Central memory CD8-positive, alpha-beta T cell (primary cell): Measurements from ENCODE around the gene ERP27.
A peak's percentile ranks its signal among the peaks of the same experiment; 100 is the strongest.

Source experiments
- ATAC-seq: fragments of 150-1000 bp; cut with Tn5 transposase; replicated peaks from 2 replicates; pipeline ENCODE4 v1.10.0; 2022; ENCODE audit warnings: mild to moderate bottlenecking, moderate FRiP score, moderate number of reproducible peaks; ENCODE audit not compliant: poor library complexity, severe bottlenecking; ENCODE audit errors: extremely low read depth
- DNase-seq, 2 donors: peaks; one replicate each; pipeline ENCODE4 v3.0.0; 2021; ENCODE audit warnings: low spot score in 2 of 2
- H3K27ac Mint-ChIP-seq: one replicate; pipeline ENCODE4 v1.8.0; 2022; ENCODE audit warnings: low read depth, mild to moderate bottlenecking, moderate library complexity, mixed read lengths
- H3K27me3 Mint-ChIP-seq: one replicate; pipeline ENCODE4 v1.8.0; 2022; ENCODE audit warnings: mixed read lengths
- H3K36me3 Mint-ChIP-seq: one replicate; pipeline ENCODE4 v1.8.0; 2022; ENCODE audit warnings: mild to moderate bottlenecking, moderate library complexity, mixed read lengths; ENCODE audit not compliant: insufficient read depth
- H3K4me1 Mint-ChIP-seq: one replicate; pipeline ENCODE4 v1.8.0; 2022; ENCODE audit warnings: mixed read lengths
- H3K4me3 Mint-ChIP-seq: one replicate; pipeline ENCODE4 v1.8.0; 2022; ENCODE audit warnings: mild to moderate bottlenecking, moderate library complexity, mixed read lengths
- H3K9me3 Mint-ChIP-seq: one replicate; pipeline ENCODE4 v1.8.0; 2022; ENCODE audit warnings: mixed read lengths

The ERP27 gene

DNA sequence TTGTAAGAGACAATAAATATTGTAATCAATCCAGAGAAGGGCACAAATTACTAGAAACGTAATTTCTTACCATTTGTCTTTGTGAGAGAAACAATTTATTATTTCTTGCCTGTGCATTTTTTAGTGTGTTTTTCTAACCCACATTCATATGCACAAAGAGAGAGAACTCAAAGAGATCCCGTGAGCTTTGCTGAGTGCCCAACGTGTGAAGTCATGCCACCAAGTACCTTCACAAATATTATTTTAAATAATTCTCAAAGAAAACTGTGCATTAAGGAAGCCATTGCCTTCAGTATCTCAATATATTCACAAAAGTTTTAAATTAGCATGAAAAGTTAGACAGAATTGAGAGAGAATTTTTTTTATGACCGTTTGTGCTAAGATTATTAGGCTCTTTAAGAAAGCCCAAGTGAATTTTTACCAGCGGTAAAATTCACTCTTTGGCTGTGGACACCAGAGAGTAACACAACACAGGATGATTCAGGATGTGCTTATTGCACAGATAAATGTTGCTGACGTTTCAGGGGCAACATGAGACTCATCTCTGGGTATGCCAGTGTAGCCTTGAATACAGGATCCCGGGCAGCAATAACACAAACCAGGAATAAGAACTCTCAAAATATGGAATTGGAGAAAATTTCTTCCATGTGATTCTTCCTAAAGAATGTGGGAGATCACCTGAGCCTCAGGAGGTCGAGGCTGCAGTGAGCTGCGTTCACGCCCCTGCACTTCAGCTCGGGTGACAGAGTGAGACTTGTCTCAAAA is 20.2 kb upstream of the ERP27 start:
- Mint-ChIP-seq H3K9me3 (no peaks in the 10 kb centered on the region), H3K4me1 (peaks cover 71% of the 10 kb centered on the region), H3K4me3 (peak overlapping the region; percentile 99), H3K27me3 (no peaks in the 10 kb centered on the region), H3K27ac (peak overlapping the region; percentile 100), H3K36me3 (peaks cover 61% of the 10 kb centered on the region)
- ATAC-seq (no peak), DNase-seq (no peak)

DNA sequence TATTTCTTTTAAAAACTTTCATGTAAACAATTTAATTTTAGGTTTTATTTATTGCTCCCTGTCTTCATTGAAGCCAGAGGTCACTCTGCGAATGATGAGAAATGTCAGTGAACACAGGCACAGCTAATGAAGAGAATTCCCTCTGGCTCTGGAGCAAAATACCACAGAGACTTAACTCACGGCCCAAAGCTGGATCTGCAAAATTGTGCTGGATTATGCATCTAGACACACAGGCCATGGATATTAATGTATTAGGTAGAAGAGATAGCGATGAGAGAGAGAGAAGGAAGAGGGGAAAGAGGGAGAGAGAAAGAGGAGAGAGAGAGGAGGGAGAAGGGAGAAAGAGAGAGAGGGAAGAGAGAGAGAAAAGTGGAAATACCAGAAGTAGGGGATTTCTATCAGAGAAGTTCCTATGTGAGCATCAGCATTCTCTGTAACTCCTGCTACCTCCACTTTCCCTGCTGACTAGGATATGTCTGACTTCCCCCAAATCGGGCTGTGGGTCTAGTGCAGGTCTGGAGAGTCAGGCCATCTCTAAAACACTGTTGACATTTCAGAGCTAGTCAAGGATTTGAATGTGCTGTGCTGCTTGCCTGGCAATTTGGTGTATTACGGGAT is 19.3 kb upstream of the ERP27 start:
- Mint-ChIP-seq H3K9me3 (no peaks in the 10 kb centered on the region), H3K4me3 (peak overlapping the region; percentile 99), H3K27ac (peak overlapping the region; percentile 100), H3K4me1 (peaks cover 71% of the 10 kb centered on the region), H3K27me3 (no peaks in the 10 kb centered on the region), H3K36me3 (peaks cover 65% of the 10 kb centered on the region)
- DNase-seq (no peak), ATAC-seq (no peak)

DNA sequence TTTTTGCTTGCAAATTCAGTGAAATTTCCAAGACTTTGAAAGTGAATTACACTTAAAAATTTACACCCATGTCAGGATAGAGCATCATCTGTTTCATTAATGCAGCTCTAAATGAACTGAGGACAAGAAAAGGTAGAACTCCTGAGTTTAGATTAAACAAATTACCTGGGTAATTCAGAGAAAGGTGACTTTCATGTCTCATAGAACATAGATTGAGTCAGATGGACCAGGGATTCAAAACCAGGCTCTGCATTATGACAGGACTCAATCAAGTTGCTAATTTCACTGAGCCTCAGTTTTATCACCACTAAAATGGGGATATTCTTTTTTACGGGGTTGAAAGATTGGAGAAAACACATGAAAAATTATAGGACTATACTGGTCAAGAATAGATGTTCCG is 18.6 kb upstream of the ERP27 start:
- no peak for ATAC-seq
- peak overlapping the region; percentile 99 for H3K4me3 Mint-ChIP-seq
- DNase-seq = no peak
- H3K27ac Mint-ChIP-seq = peak overlapping the region; percentile 100
- no peaks in the 10 kb centered on the region for H3K9me3 Mint-ChIP-seq
- no peaks in the 10 kb centered on the region for H3K27me3 Mint-ChIP-seq
- peaks cover 76% of the 10 kb centered on the region for H3K4me1 Mint-ChIP-seq
- H3K36me3 Mint-ChIP-seq = peaks cover 70% of the 10 kb centered on the region

DNA sequence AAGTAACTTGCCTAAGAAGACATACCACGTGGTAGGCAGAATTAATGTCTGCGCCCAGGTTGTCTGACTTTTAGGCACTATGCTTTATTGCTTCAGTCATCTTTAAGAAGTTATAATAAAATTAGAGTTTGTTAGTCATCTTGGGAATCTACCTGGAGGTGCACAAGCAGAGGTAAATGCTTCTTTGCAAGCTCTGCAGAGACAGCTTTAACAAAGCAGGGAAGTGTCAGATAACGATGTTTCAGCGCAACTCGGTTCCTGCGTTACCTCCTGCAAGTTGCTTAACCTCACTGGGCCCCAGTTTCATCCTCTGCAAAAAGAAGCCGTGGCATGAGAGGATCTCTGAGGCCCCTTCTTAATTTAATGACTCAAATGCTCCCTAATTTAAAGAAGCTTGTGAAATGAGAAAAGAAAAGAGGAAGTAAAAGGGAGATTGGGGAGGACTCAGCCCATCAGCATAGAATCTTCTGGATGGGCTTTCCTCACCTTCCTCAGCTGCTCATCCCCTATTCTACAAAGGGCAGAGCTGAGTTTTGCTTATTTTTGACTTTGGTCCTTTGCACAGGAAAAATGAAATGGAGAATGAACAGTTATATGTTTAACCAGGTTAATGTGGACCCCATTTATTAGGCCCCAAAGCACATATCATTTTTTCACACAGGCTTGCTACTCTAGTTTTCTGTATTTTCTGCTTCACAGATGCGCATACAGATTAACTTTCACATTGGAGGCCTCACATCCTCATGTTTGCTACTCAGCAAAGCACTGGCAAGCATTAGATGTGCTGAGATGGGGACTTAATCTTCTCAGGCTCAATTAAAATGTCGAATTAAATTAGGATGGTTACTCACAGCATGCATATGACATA is 17.9 kb upstream of the ERP27 start:
- peaks cover 76% of the 10 kb centered on the region for H3K4me1 Mint-ChIP-seq
- H3K27ac Mint-ChIP-seq = peak overlapping the region; percentile 100
- DNase-seq = no peak
- peak overlapping the region; percentile 99 for H3K4me3 Mint-ChIP-seq
- peaks cover 72% of the 10 kb centered on the region for H3K36me3 Mint-ChIP-seq
- no peaks in the 10 kb centered on the region for H3K27me3 Mint-ChIP-seq
- H3K9me3 Mint-ChIP-seq = no peaks in the 10 kb centered on the region
- no peak for ATAC-seq

DNA sequence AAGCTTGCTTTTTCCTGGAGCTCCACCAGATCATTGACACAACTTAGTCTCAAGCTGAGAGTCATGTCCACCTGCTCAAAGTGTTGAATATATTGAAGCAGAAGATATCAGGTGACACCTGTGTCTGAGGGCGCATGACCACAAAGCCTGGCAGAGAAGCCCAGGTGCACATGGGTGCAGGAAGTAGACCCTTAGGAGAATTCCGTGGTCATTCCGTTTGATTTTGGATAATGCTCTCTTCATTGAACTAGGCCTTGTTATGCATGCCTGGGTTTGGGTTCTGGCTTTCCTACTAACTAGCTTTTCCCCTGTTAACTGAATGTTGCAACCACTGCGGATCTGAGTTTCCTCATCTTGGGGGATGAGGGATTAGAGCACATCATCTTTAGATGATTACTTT is 15.9 kb upstream of the ERP27 start:
- peak overlapping the region; percentile 98 for H3K27ac Mint-ChIP-seq
- no peaks in the 10 kb centered on the region for H3K27me3 Mint-ChIP-seq
- ATAC-seq (no peak), DNase-seq (no peak)
- peak overlapping the region; percentile 79 for H3K4me3 Mint-ChIP-seq
- no peaks in the 10 kb centered on the region for H3K9me3 Mint-ChIP-seq
- H3K4me1 Mint-ChIP-seq = peaks cover 89% of the 10 kb centered on the region
- H3K36me3 Mint-ChIP-seq = peaks cover 70% of the 10 kb centered on the region

DNA sequence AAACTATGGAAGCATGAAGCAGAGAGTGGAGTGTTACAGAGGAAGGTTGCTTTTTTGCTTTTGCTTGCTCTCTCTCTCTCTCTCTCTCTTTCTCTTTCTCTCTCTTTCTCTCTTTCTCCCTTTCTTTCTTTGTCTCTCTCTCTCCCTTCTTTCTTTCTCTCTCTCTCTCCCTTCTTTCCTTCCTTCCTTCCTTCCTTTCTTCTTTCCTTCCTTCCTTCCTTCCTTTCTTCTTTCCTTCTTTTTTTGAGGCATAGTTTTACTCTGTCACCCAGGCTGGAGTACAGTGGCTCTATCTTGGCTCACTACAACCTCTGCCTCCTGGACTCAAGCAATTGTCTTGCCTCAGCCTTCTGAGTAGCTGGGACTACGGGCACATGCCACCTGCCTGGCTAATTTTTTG is 15.4 kb upstream of the ERP27 start:
- H3K4me1 Mint-ChIP-seq = peaks cover 89% of the 10 kb centered on the region
- H3K27me3 Mint-ChIP-seq = no peaks in the 10 kb centered on the region
- H3K9me3 Mint-ChIP-seq = no peaks in the 10 kb centered on the region
- H3K4me3 Mint-ChIP-seq = peak overlapping the region; percentile 79
- peaks cover 70% of the 10 kb centered on the region for H3K36me3 Mint-ChIP-seq
- DNase-seq (no peak), ATAC-seq (no peak)
- H3K27ac Mint-ChIP-seq = peak overlapping the region; percentile 98

DNA sequence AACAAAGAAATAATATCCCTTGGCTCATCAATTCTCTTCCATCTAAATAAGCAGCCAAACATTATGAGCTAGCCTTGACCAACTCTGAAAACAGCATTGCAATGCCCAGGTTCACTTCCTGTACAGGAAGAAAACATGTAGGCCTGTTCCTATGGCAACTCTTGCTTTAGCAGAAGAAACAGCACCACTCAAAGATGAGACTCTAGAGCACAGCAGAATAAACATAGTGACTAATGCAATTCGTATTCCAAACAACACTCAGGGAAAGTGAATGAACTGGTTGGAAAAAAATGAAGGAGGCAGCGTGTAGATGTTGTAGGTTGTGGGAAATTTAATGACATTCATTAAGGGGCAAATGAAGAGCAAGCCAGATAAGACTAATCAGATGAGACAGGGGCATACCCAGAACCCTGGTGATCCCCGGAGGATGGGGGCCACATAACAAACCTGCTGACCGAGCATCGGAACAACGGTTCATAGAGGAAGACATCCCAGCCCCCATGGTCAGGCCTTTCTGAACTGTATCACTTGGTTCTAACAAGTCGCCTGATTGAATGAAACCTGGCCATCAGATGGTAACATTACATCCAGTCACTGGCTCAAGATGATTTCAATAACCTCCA is 14.1 kb upstream of the ERP27 start:
- H3K27me3 Mint-ChIP-seq = no peaks in the 10 kb centered on the region
- no peaks in the 10 kb centered on the region for H3K9me3 Mint-ChIP-seq
- H3K27ac Mint-ChIP-seq = peak overlapping the region; percentile 98
- peak; percentile 71 for ATAC-seq
- DNase-seq = peak in 1 of 2 donors; percentile 52
- H3K4me3 Mint-ChIP-seq = peak overlapping the region; percentile 79
- H3K4me1 Mint-ChIP-seq = peaks cover 84% of the 10 kb centered on the region
- H3K36me3 Mint-ChIP-seq = peaks cover 69% of the 10 kb centered on the region

DNA sequence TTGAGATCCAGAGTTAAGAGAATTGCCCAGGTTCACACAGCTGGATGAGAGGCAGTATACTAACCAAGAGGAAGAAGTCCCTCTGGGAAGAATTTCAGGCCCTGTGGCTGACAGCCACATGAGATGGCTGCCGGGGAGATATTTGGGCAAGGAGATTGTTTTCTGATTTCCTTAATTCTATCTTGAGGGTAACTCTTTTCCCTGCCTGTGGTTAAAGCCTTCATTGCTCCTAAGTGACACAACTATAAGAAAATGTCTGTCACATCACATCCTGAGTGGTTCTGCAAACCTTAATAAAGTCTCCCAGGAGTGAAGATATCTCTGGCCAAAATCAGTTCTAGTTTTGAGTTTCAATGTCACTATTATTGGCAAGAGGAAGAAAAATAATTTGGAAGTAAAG is 13.5 kb upstream of the ERP27 start:
- no peaks in the 10 kb centered on the region for H3K9me3 Mint-ChIP-seq
- H3K27ac Mint-ChIP-seq = peak overlapping the region; percentile 98
- peaks cover 81% of the 10 kb centered on the region for H3K4me1 Mint-ChIP-seq
- no peak for DNase-seq
- no peaks in the 10 kb centered on the region for H3K27me3 Mint-ChIP-seq
- peaks cover 71% of the 10 kb centered on the region for H3K36me3 Mint-ChIP-seq
- H3K4me3 Mint-ChIP-seq = peak overlapping the region; percentile 79
- ATAC-seq = no peak

DNA sequence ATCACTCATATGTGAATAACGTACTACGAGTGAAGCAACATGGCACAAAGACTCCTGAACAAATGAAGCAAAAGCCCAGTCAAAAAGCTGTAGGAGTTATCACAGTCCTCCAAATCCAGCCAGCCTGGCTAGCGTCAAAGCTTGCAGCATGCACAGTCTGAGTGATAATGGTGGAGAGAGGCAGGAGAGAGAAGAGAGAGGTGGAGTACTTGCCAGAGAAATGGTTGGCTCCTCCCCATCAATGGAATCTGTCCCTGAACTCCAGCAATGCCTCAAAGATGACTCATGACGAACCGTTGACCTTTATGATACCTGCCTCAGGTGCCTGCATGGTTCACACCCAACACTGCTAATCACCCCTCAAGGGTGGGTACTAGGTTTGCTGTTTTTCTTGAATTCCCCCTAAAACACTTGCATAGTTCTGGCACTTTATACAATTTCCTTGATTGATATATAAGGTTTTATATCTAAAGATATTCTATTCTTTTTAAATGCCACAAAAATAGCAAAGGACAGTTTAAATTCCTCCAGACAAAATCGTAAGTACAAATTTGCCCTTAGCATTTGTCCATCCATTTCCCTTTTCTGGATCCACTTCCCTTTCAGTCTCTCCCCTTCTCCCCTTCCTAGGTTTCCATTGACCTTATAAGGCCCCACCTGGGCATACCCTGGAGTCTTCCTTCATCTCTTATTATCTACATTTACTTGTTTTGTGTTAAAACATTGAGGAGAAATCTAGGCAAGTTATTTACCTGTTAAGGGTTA is 12.8 kb upstream of the ERP27 start:
- no peaks in the 10 kb centered on the region for H3K27me3 Mint-ChIP-seq
- H3K9me3 Mint-ChIP-seq = no peaks in the 10 kb centered on the region
- no peak for ATAC-seq
- no peak for DNase-seq
- peak overlapping the region; percentile 98 for H3K27ac Mint-ChIP-seq
- peak overlapping the region; percentile 79 for H3K4me3 Mint-ChIP-seq
- peaks cover 81% of the 10 kb centered on the region for H3K4me1 Mint-ChIP-seq
- H3K36me3 Mint-ChIP-seq = peaks cover 73% of the 10 kb centered on the region

DNA sequence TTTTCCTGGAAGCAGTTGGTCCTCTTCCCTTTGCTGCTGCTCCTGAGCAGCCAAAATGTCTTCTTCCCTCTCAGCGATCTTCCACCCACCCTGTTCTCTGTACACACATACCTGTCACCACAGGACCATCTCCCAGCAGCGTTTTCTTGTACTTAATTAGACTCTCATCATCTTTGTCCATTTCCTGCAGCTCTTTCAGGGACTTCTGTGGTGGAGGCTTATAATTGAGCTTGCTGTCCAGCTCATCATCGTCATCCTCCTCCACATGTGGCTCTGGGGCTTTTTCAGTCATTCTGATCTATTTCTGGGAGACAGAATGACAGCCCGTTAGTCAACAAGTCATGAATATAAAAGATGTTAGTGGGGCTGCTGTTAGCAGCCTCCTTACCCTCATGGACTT is 12.1 kb upstream of the ERP27 start:
- H3K4me3 Mint-ChIP-seq = peak overlapping the region; percentile 79
- DNase-seq (no peak), ATAC-seq (no peak)
- H3K9me3 Mint-ChIP-seq = no peaks in the 10 kb centered on the region
- H3K27me3 Mint-ChIP-seq = no peaks in the 10 kb centered on the region
- H3K4me1 Mint-ChIP-seq = peaks cover 81% of the 10 kb centered on the region
- H3K36me3 Mint-ChIP-seq = peaks cover 78% of the 10 kb centered on the region
- H3K27ac Mint-ChIP-seq = peak overlapping the region; percentile 98

DNA sequence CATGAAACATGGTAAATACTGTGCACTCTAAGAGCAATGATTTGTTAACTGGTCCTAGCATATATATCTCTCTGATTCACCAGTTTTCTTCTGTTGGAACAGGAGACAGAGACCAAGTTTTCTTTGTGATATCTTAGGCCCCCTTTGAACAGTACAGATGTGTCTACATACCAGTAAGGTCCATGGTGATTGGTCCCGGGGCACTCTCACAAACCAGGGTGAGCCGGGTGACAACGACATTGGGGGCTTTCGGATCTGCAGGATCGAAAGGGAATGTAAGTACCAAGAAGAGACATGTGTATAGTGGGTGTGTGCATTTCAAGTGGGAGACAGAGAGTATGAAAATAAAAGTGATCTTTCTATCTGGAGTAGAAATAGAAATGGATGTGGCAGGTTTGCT is 11.3 kb upstream of the ERP27 start:
- Mint-ChIP-seq H3K27ac (peak overlapping the region; percentile 98), H3K36me3 (peaks cover 84% of the 10 kb centered on the region), H3K4me1 (peaks cover 87% of the 10 kb centered on the region), H3K4me3 (peak overlapping the region; percentile 79), H3K9me3 (no peaks in the 10 kb centered on the region), H3K27me3 (no peaks in the 10 kb centered on the region)
- DNase-seq (no peak), ATAC-seq (no peak)

DNA sequence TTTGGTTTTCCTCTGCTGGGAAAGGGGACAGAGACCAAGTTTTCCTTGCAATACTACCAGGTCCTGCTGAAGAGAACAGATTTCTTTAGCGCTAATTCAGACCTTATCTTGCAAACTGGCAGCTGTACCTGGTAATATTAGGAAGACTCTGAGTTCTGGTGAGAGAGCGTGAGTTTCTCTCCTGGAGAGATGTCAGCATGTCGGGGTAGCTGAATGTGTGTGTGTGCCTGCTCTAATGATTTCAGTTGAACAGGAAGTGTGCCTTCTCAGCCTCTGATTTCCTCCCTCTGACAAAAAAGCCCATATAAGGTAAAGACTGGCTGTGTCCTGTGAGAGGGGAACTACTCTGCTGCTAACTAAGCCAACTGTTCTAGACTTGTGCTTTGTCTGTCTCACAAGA is 10.3 kb upstream of the ERP27 start:
- peaks cover 80% of the 10 kb centered on the region for H3K36me3 Mint-ChIP-seq
- DNase-seq = peak; percentile 22 to 59
- ATAC-seq = peak; percentile 89
- H3K4me1 Mint-ChIP-seq = peaks cover 81% of the 10 kb centered on the region
- peak overlapping the region; percentile 98 for H3K27ac Mint-ChIP-seq
- no peaks in the 10 kb centered on the region for H3K9me3 Mint-ChIP-seq
- H3K4me3 Mint-ChIP-seq = peak overlapping the region; percentile 79
- no peaks in the 10 kb centered on the region for H3K27me3 Mint-ChIP-seq
